ENCODE data around the gene NR6A1. TPM values are rescaled to one million over a fixed set of nuclear protein-coding genes. Genes with fewer than 3 reads are reported as not detected.

The NR6A1 gene
- total and polyA plus RNA-seq, 9 donors, result 0.41 to 0.93 (median 0.62) TPM

- DNase-seq, result no peak
These were observed 95.0 kb downstream of the NR6A1 start for GRCh38 chr9:124676159-124676551.

GRCh38 chr9:124675261-124676158 lies 95.6 kb downstream of the NR6A1 start:
- Histone ChIP-seq H3K4me1 (ENCODE audit: control insufficient read depth, insufficient read depth, low read length) (peaks cover 8% of the 10 kb centered on the region), H3K4me3 (ENCODE audit: low read length) (no peak overlapping the region)

More at GRCh38 chr9:124676159-124676551, 95.0 kb downstream of the NR6A1 start:
- Histone ChIP-seq H3K4me1 (ENCODE audit: control insufficient read depth, insufficient read depth, low read length) (peaks cover 8% of the 10 kb centered on the region), H3K4me3 (ENCODE audit: low read length) (no peak overlapping the region), H3K36me3 (ENCODE audit: control insufficient read depth, insufficient read depth, low read length) (no peaks in the 10 kb centered on the region), H3K27me3 (ENCODE audit: control insufficient read depth, insufficient read depth, low read length) (no peaks in the 10 kb centered on the region), H3K9me3 (replicated peaks; ENCODE audit: control insufficient read depth, low read depth, low read length) (no peaks in the 10 kb centered on the region), H3K27ac (ENCODE audit: low read length) (no peak overlapping the region)
- no CpG with 5 or more reads among the region's 2 CpGs for WGBS (ENCODE audit: insufficient coverage)

GRCh38 chr9:124674651-124675050 lies 96.5 kb downstream of the NR6A1 start:
- no CpG with 5 or more reads among the region's 2 CpGs for WGBS (ENCODE audit: insufficient coverage)
- Histone ChIP-seq H3K27ac (ENCODE audit: low read length) (no peak overlapping the region), H3K27me3 (ENCODE audit: control insufficient read depth, insufficient read depth, low read length) (no peaks in the 10 kb centered on the region), H3K36me3 (ENCODE audit: control insufficient read depth, insufficient read depth, low read length) (no peaks in the 10 kb centered on the region), H3K4me3 (ENCODE audit: low read length) (no peak overlapping the region), H3K4me1 (ENCODE audit: control insufficient read depth, insufficient read depth, low read length) (peaks cover 8% of the 10 kb centered on the region), H3K9me3 (replicated peaks; ENCODE audit: control insufficient read depth, low read depth, low read length) (no peaks in the 10 kb centered on the region)
- no peak for DNase-seq

More at GRCh38 chr9:124675261-124676158, 95.6 kb downstream of the NR6A1 start:
- Histone ChIP-seq H3K27me3 (ENCODE audit: control insufficient read depth, insufficient read depth, low read length) (no peaks in the 10 kb centered on the region), H3K36me3 (ENCODE audit: control insufficient read depth, insufficient read depth, low read length) (no peaks in the 10 kb centered on the region), H3K27ac (ENCODE audit: low read length) (no peak overlapping the region), H3K9me3 (replicated peaks; ENCODE audit: control insufficient read depth, low read depth, low read length) (no peaks in the 10 kb centered on the region)
- 20% methylated on average over 2 of the region's 6 CpGs for WGBS (ENCODE audit: insufficient coverage)
- no peak for DNase-seq

- Histone ChIP-seq H3K27ac (ENCODE audit: low read length) (no peak overlapping the region), H3K9me3 (replicated peaks; ENCODE audit: control insufficient read depth, low read depth, low read length) (no peaks in the 10 kb centered on the region), H3K27me3 (ENCODE audit: control insufficient read depth, insufficient read depth, low read length) (no peaks in the 10 kb centered on the region), H3K4me1 (ENCODE audit: control insufficient read depth, insufficient read depth, low read length) (peaks cover 8% of the 10 kb centered on the region), H3K36me3 (ENCODE audit: control insufficient read depth, insufficient read depth, low read length) (no peaks in the 10 kb centered on the region), H3K4me3 (ENCODE audit: low read length) (no peak overlapping the region)
- WGBS (ENCODE audit: insufficient coverage), result 85% methylated on average over 2 of the region's 3 CpGs
- no peak for DNase-seq
These were observed 98.0 kb downstream of the NR6A1 start for GRCh38 chr9:124673063-124673462.

GRCh38 chr9:124671861-124672260 lies 99.2 kb downstream of the NR6A1 start:
- Histone ChIP-seq H3K36me3 (ENCODE audit: control insufficient read depth, insufficient read depth, low read length) (no peaks in the 10 kb centered on the region), H3K4me1 (ENCODE audit: control insufficient read depth, insufficient read depth, low read length) (peaks cover 8% of the 10 kb centered on the region), H3K9me3 (replicated peaks; ENCODE audit: control insufficient read depth, low read depth, low read length) (no peaks in the 10 kb centered on the region), H3K27me3 (ENCODE audit: control insufficient read depth, insufficient read depth, low read length) (no peaks in the 10 kb centered on the region), H3K4me3 (ENCODE audit: low read length) (no peak overlapping the region), H3K27ac (ENCODE audit: low read length) (no peak overlapping the region)
- DNase-seq, result no peak
- no CpG with 5 or more reads among the region's 6 CpGs for whole genome bisulfite sequencing (ENCODE audit: insufficient coverage)

- Histone ChIP-seq H3K27ac (ENCODE audit: low read length) (no peak overlapping the region), H3K4me3 (ENCODE audit: low read length) (no peak overlapping the region), H3K36me3 (ENCODE audit: control insufficient read depth, insufficient read depth, low read length) (no peaks in the 10 kb centered on the region), H3K4me1 (ENCODE audit: control insufficient read depth, insufficient read depth, low read length) (no peaks in the 10 kb centered on the region), H3K27me3 (ENCODE audit: control insufficient read depth, insufficient read depth, low read length) (no peaks in the 10 kb centered on the region), H3K9me3 (replicated peaks; ENCODE audit: control insufficient read depth, low read depth, low read length) (no peaks in the 10 kb centered on the region)
- WGBS (ENCODE audit: insufficient coverage), result 100% methylated on average over 1 of the region's 5 CpGs
- DNase-seq, result no peak
These were observed 104.5 kb downstream of the NR6A1 start for GRCh38 chr9:124666642-124667041.

- Histone ChIP-seq H3K27me3 (ENCODE audit: control insufficient read depth, insufficient read depth, low read length) (no peaks in the 10 kb centered on the region), H3K27ac (ENCODE audit: low read length) (no peak overlapping the region), H3K4me1 (ENCODE audit: control insufficient read depth, insufficient read depth, low read length) (peaks cover 2% of the 10 kb centered on the region), H3K4me3 (ENCODE audit: low read length) (no peak overlapping the region), H3K9me3 (replicated peaks; ENCODE audit: control insufficient read depth, low read depth, low read length) (no peaks in the 10 kb centered on the region), H3K36me3 (ENCODE audit: control insufficient read depth, insufficient read depth, low read length) (no peaks in the 10 kb centered on the region)
- DNase-seq, result no peak
- no CpG with 5 or more reads among the region's 5 CpGs for WGBS (ENCODE audit: insufficient coverage)
These were observed 105.6 kb downstream of the NR6A1 start for GRCh38 chr9:124665391-124666058.

GRCh38 chr9:124664143-124664542 lies 107.0 kb downstream of the NR6A1 start:
- Histone ChIP-seq H3K27me3 (ENCODE audit: control insufficient read depth, insufficient read depth, low read length) (no peaks in the 10 kb centered on the region), H3K27ac (ENCODE audit: low read length) (no peak overlapping the region), H3K4me3 (ENCODE audit: low read length) (no peak overlapping the region), H3K36me3 (ENCODE audit: control insufficient read depth, insufficient read depth, low read length) (no peaks in the 10 kb centered on the region), H3K9me3 (replicated peaks; ENCODE audit: control insufficient read depth, low read depth, low read length) (no peaks in the 10 kb centered on the region), H3K4me1 (ENCODE audit: control insufficient read depth, insufficient read depth, low read length) (peaks cover 2% of the 10 kb centered on the region)
- peak; percentile 29 for DNase-seq
- WGBS (ENCODE audit: insufficient coverage), result no CpG with 5 or more reads among the region's 2 CpGs

GRCh38 chr9:124663046-124663961 lies 107.8 kb downstream of the NR6A1 start:
- Histone ChIP-seq H3K36me3 (ENCODE audit: control insufficient read depth, insufficient read depth, low read length) (no peaks in the 10 kb centered on the region), H3K4me1 (ENCODE audit: control insufficient read depth, insufficient read depth, low read length) (peaks cover 2% of the 10 kb centered on the region), H3K4me3 (ENCODE audit: low read length) (no peak overlapping the region), H3K9me3 (replicated peaks; ENCODE audit: control insufficient read depth, low read depth, low read length) (no peaks in the 10 kb centered on the region), H3K27ac (ENCODE audit: low read length) (peak overlapping the region; percentile 52), H3K27me3 (ENCODE audit: control insufficient read depth, insufficient read depth, low read length) (no peaks in the 10 kb centered on the region)
- DNase-seq, result peak; percentile 18
- no CpG with 5 or more reads among the region's 6 CpGs for WGBS (ENCODE audit: insufficient coverage)
